Esophagus (tissue), 2 donors: ENCODE data around the gene SLC19A1. TPM values are rescaled to one million over a fixed set of nuclear protein-coding genes. Genes with fewer than 3 reads are reported as not detected.

Experiments
- H3K27ac ChIP-seq, 2 donors: one replicate each; pipeline ENCODE4 v1.5.1; 2013; ENCODE audit warnings: low read depth in 2 of 2, mild to moderate bottlenecking in 2 of 2, inconsistent platforms in 1 of 2, low read length in 1 of 2, moderate library complexity in 1 of 2
- H3K27me3 ChIP-seq, 2 donors: one replicate each; pipeline ENCODE4 v1.6.1; 2013; ENCODE audit warnings: low read length in 2 of 2, control low read depth in 1 of 2, mild to moderate bottlenecking in 1 of 2; ENCODE audit not compliant: insufficient read depth in 2 of 2, control insufficient read depth in 1 of 2
- H3K36me3 ChIP-seq, 2 donors: one replicate each; pipeline ENCODE4 v1.6.1; 2013; ENCODE audit warnings: low read length in 1 of 2; ENCODE audit not compliant: control insufficient read depth in 2 of 2, insufficient read depth in 2 of 2
- H3K4me1 ChIP-seq, 2 donors: one replicate each; pipeline ENCODE4 v1.6.1; 2013; ENCODE audit warnings: low read length in 1 of 2; ENCODE audit not compliant: control insufficient read depth in 2 of 2, insufficient read depth in 2 of 2
- H3K4me3 ChIP-seq, 2 donors: one replicate each; pipeline ENCODE4 v1.5.1; 2013; ENCODE audit warnings: low read length in 2 of 2, mild to moderate bottlenecking in 2 of 2, low read depth in 1 of 2, moderate library complexity in 1 of 2
- H3K9me3 ChIP-seq, 2 donors: one replicate each; pipeline ENCODE4 v1.6.1; 2013; ENCODE audit warnings: mild to moderate bottlenecking in 2 of 2, low read depth in 1 of 2, low read length in 1 of 2, moderate library complexity in 1 of 2; ENCODE audit not compliant: control insufficient read depth in 2 of 2, insufficient read depth in 1 of 2
- WGBS, 2 donors: extraction: QIAGEN DNeasy Blood & Tissue Kit; methylation state at CpG; one replicate each; pipeline ENCODE4 v1.1.7; 2013; 5-methylcytosine and 5-hydroxymethylcytosine counted together
- polyA plus RNA-seq, 2 donors: library from polyadenylated mRNA; stranded (reverse); fragments of 200-250 nt; gene quantifications; one replicate each; pipeline ENCODE4 v1.2.3, GENCODE V29; 2013
- donor health status: healthy with polysubstance abuse.
- donor health status: Bipolar disorder and iron deficiency.

The SLC19A1 gene
- polyA plus RNA-seq, 2 donors: 3.1 to 3.5 TPM

DNA sequence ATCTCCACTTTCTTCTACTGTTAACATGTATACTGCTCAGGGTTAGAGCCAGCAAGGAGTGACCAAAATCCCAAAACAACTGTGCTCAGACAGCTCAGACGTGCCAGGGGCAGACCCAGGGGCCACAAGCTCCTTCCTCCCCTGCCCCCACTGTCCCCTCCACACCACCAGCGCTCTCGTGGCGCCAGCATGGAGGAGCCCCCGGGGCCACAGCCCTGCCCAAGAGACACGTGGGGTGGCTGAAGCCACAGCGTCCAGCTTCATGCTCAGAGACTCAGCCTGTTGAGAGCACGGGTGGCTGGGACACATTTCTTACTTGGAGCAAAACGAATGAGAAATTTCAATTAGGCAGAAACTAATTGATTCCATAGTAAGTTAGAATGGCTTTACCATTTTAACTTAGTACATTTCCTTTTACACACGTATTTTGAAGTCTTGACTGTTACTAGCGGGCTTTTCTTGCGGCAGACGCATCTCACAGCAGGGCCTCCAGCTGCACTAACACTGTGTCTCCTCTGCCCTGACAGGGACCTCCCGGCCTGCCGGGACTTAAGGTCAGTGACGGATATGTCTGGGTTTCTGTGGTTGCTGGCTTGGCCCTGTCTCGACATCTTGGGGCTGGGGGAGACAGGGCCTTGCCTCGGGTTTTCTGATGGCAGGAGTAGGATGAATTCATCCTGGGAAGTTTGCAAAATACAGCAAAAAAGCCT is 54.2 kb downstream of the SLC19A1 start:
- Histone ChIP-seq H3K27me3 (no peaks in the 10 kb centered on the region), H3K27ac (no peak overlapping the region), H3K4me1 (no peaks in the 10 kb centered on the region), H3K9me3 (peaks cover 0 to 5% of the 10 kb centered on the region in 2 donors), H3K36me3 (peaks cover 0 to 5% of the 10 kb centered on the region in 2 donors), H3K4me3 (no peak overlapping the region)
- WGBS, 2 donors: 83 to 84% methylated on average over 18 of the region's 18 CpGs

DNA sequence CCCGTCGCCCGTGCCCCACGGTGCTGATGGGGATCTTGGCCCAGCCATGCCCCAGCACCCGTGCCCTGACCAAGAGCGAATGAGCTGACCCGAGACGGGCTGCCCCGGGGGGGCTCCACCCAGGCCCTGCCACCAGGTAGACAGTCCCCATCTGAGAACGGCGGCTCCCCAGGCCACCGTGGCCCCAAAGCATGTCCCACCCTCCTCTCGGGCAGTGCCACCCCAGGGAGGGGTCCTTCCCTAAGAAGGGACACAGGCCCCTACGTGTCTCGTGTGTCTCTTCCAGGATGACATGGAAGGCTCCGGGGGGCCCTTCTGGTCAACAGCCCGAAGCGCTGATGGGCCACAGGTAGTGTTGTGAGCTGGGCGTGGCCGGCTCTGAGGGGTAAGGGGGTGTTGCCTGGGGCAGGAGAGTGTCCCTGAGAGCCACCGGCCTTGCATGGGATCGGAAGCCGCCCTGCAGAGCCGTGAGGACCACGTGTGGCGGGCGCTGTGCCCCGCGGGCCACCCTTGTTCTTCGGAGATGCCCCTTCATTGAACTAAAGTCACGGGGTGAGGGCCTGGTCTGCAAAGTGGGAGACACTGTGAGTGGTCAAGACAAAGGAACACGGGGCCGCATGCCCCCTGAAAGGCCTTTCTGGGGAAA is 55.0 kb downstream of the SLC19A1 start:
- 91 to 92% methylated on average over 33 of the region's 33 CpGs for WGBS, 2 donors
- Histone ChIP-seq H3K27ac (no peak overlapping the region), H3K4me3 (no peak overlapping the region), H3K36me3 (peaks cover 0 to 5% of the 10 kb centered on the region in 2 donors), H3K4me1 (peaks cover 0 to 3% of the 10 kb centered on the region in 2 donors), H3K27me3 (no peaks in the 10 kb centered on the region), H3K9me3 (peaks cover 0 to 5% of the 10 kb centered on the region in 2 donors)

DNA sequence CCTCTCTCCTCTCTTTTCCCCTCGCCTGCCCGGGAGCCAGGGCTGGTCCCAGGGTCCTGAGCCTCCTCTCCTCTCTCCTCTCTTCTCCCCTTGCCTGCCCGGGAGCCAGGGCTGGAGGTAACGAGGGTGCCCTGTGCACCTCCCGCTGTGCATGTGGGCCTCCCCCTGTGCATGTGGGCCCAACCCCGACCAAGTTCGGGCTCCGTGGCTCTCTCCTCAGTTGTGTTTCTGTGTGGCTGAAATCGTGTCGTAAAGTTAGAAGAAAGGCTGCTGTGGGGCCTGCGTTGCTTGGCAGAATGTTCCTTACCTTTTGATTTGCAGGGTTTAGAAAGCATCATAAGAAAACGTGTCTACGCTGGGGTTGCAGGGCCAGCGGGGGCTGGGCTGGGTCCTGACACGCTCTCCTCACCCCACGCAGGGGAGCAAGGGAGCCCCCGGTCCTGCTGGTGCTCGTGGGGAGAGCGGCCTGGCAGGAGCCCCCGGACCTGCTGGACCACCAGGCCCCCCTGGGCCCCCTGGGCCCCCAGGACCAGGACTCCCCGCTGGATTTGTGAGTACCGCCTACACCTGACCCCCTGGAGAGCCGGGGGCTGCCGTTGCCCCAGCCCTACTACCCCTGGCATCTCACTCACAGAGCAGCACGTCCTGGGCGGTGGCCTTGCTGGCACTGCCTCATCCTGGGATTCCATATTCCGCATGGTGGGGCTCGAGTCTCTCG is 55.6 kb downstream of the SLC19A1 start:
- H3K4me3 ChIP-seq: no peak overlapping the region
- H3K36me3 ChIP-seq: peaks cover 0 to 2% of the 10 kb centered on the region in 2 donors
- no peaks in the 10 kb centered on the region for H3K27me3 ChIP-seq
- H3K4me1 ChIP-seq: peaks cover 0 to 3% of the 10 kb centered on the region in 2 donors
- H3K27ac ChIP-seq: no peak overlapping the region
- H3K9me3 ChIP-seq: peaks cover 0 to 5% of the 10 kb centered on the region in 2 donors
- 87% methylated on average over 27 to 29 of the region's 29 CpGs for WGBS, 2 donors

DNA sequence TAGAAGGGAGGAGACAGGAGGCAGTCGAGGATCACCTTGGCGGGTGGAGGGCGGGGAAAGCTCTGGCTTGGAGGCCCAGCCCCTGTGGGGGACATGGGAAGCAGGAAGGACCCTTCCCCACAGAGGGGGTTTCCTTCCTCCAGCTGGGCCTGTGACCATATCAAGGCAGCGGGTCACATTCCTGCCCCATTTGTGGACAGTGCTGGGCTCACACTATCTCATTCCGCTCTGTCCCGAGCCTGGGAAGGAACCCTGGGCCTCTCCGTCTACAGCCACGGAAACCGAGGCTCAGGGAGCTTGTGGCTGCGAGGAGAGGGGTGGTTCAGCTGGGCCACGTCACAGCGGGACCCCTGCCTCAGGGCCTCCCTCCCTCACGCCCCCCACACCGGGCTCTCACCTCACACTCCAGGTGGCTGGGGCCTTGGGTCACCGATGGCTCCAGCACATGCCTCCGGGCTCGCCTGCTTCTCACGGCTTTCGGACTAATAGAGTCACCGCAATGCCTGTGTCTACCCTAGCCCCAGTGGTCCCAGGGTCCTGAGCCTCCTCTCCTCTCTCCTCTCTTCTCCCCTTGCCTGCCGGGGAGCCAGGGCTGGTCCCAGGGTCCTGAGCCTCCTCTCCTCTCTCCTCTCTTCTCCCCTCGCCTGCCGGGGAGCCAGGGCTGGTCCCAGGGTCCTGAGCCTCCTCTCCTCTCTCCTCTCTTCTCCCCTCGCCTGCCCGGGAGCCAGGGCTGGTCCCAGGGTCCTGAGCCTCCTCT is 56.4 kb downstream of the SLC19A1 start:
- peaks cover 0 to 2% of the 10 kb centered on the region in 2 donors for H3K36me3 ChIP-seq
- H3K27me3 ChIP-seq: no peaks in the 10 kb centered on the region
- peaks cover 0 to 5% of the 10 kb centered on the region in 2 donors for H3K9me3 ChIP-seq
- WGBS, 2 donors: 91 to 92% methylated on average over 21 to 25 of the region's 25 CpGs
- peaks cover 0 to 3% of the 10 kb centered on the region in 2 donors for H3K4me1 ChIP-seq
- H3K4me3 ChIP-seq: no peak overlapping the region
- no peak overlapping the region for H3K27ac ChIP-seq

DNA sequence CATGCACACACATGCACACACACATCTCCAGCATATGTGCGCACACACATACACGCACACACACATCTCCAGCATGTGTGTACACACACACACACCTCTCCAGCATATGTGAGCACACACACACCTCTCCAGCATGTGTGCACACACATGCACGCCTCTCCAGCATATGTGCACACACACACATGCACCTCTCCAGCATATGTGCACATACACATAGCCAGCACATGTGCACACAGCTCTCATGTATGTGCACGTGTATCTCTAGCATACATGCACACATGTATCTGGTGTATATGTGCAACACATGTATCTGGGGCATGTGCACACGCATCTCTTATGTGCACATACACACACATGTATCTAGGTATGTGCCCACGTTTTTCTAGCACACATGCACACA is 57.9 kb downstream of the SLC19A1 start:
- 87 to 94% methylated on average over 6 of the region's 6 CpGs for WGBS, 2 donors
- Histone ChIP-seq H3K9me3 (peaks cover 0 to 5% of the 10 kb centered on the region in 2 donors), H3K36me3 (peaks cover 0 to 9% of the 10 kb centered on the region in 2 donors), H3K27ac (no peak overlapping the region), H3K4me1 (peaks cover 0 to 4% of the 10 kb centered on the region in 2 donors), H3K4me3 (no peak overlapping the region), H3K27me3 (no peaks in the 10 kb centered on the region)

DNA sequence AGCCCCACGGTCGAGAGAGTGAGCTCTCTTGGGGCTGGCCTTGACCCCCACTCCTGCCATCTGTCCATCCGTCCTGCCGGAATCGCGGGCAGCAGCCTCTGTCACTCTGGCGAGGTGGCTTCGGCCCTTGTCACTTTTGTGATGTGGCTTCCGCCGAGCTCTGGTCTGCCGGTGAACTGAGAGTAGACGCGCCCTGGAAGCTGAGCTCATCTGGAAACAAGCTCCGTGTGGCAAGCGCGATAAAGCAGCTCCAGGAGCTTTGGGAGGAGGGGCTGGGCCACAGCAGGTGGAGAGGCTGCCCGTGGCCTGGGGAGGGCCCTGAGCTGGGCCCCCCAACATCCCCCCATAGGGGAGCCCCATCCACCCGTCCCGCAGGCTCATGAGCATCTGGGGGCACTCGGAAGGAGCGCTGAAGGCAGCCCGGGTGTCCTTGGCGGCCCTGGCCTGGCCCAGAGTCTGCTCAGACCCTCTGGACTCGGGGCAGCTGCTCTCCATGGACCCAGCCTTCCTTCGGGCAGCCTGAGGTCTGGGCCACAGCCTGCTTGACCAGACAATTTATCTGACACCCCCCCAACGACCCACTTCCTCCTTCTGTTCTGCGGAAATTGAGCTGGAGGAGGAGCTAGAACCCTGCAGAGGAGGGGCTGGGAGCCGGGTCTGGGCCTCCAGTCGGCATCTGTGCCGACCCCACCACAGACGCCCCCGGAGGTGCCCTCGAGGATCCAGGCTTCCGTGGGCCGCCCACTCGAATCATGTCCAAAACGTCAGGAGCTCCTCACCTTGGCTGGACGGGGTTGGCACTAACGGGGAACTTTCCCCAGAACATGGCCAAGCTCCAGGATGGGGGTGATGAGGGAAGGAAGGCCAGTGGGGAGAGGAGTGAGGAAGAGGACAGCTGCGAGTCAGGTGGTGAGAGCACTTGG is 59.1 kb downstream of the SLC19A1 start:
- peaks cover 0 to 12% of the 10 kb centered on the region in 2 donors for H3K36me3 ChIP-seq
- WGBS, 2 donors: 71 to 78% methylated on average over 39 to 40 of the region's 40 CpGs

DNA sequence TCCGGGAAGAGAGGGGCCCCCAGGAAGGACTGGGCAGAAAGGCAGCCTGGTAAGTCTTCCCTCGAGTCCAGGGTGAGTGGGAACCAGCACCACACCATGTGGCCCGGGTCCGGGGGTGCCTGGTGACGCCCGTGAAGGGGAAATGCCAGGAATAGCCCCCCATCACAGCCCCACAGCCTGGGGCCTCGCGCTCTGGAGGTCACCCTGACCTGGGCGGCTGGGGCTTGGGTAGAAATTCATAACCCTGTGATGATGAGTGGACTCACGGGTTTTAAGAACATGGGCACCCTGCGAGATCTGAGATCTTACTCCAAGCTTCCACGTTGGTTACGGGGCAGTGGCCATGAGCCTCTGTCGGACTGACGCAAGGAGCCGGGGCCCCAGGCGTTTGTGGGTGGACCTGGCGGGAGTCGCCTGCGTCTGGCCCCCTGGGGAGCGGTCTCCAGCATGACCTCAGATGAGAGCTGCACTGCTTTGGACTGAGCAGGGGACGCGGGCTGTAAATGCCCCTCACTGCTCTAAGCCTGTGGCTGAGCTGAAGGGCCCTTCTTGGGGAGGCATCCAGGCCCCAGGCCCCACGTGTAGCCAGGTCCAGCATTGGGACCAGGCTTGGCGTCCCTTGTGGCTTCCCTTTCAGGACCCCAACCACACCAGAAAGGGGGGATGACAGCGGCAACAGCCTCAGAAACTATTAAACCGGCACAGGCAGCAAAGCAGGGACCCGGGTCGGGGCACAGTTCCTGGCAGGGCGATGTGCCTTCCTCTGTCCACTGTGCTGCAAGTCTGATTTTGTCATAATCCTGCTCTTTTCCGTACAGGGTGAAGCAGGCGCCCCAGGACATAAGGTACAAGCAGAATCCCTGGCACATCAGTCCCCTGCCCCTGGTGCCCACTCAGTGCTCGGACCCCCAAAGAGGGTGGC is 60.0 kb downstream of the SLC19A1 start:
- H3K27me3 ChIP-seq: no peaks in the 10 kb centered on the region
- no peak overlapping the region for H3K27ac ChIP-seq
- H3K4me3 ChIP-seq: no peak overlapping the region
- H3K9me3 ChIP-seq: peaks cover 0 to 5% of the 10 kb centered on the region in 2 donors
- 90 to 93% methylated on average over 33 of the region's 33 CpGs for WGBS, 2 donors
- H3K36me3 ChIP-seq: peaks cover 0 to 12% of the 10 kb centered on the region in 2 donors
- peaks cover 0 to 12% of the 10 kb centered on the region in 2 donors for H3K4me1 ChIP-seq

More for the DNA sequence above, 59.1 kb downstream of the SLC19A1 start:
- Histone ChIP-seq H3K27ac (peak overlapping the region in 1 of 2 donors; percentile 2), H3K4me1 (peaks cover 0 to 8% of the 10 kb centered on the region in 2 donors), H3K4me3 (no peak overlapping the region), H3K27me3 (no peaks in the 10 kb centered on the region), H3K9me3 (peaks cover 0 to 5% of the 10 kb centered on the region in 2 donors)

DNA sequence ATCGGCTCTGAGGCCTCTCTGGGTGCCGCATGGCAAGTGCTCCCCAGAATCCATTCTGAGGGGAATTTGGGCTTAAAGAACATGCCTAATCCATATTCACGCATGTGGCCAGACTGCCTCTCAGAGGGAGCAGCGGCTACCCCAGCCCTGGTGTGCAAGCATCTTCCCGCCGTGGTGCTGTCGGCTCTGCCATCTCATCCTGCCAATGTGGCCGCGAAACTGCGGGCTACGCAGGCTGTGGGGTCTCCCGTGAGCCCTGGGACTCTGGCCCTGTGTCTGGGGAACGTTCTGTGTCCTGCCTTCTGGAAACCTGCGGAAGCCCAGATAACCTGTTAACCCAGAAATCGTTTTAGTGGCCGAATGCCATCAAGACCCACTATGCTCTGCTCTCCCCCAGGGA is 60.7 kb downstream of the SLC19A1 start:
- H3K36me3 ChIP-seq: peaks cover 0 to 12% of the 10 kb centered on the region in 2 donors
- 93% methylated on average over 16 of the region's 16 CpGs for WGBS, 2 donors

More for the DNA sequence above, 60.7 kb downstream of the SLC19A1 start:
- Histone ChIP-seq H3K4me1 (peaks cover 0 to 12% of the 10 kb centered on the region in 2 donors), H3K4me3 (no peak overlapping the region), H3K27me3 (no peaks in the 10 kb centered on the region), H3K9me3 (peaks cover 0 to 5% of the 10 kb centered on the region in 2 donors), H3K27ac (no peak overlapping the region)
